Measurements from ENCODE around the gene CBX8. TPM values are rescaled to one million over a fixed set of nuclear protein-coding genes. Genes with fewer than 3 reads are reported as not detected.
"Not testable (repeated sequence)": the region's sequence is repeated elsewhere in the genome, so short reads cannot be mapped to it uniquely, and the experiment has no call there.

Gene CBX8
- total RNA-seq, 1 experiment from 2014 or later, result 36.6 TPM

DNA sequence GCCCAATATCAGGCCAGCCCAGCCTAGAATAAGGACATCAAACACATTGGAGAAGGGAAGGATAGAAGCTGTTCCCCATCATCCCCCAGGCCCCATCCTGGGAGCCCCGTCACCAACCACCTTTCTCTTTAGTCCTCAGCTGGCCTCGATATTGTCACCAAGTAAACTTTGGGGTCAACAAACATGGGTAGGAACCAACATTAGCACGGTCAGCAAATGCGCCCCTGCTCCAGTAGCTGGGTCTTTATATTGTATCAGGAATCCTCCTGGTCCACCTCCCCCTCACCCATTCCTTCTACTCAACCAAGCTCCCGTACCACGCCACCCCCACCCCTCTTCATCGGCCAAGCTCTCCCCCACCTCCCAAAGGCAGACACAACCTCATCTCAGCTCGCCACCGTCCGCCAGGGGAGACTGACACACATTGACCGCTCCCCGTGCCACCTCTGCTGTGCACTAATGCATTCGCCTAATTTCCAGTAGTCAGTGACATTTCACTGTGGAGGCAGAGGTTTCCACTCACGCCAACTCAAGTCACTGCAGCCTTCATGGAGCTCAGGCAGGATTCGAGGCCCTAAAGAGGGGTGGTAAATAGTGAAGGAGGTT lies 39.6 kb downstream of the CBX8 start:
- no TSS peak for BruUV-seq (replicated peaks)
- intact Hi-C loops (cut with micrococcal nuclease; ENCODE audit: unreplicated experiment), result no loop called here
- CTCF ChIA-PET, result no interaction called here
- Histone ChIP-seq H3K9me3 (no peaks in the 10 kb centered on the region), H3K4me3 (ENCODE audit: low read depth, low read length) (no peak overlapping the region), H3K4me1 (no peaks in the 10 kb centered on the region), H3K27me3 (replicated peaks; ENCODE audit: control insufficient read depth, insufficient read depth, low read length) (no peaks in the 10 kb centered on the region), H3K36me3 (ENCODE audit: control insufficient read depth, insufficient read depth, low read length) (no peaks in the 10 kb centered on the region)
- Mint-ChIP-seq H3K27me3 (ENCODE audit: insufficient read depth, unreplicated experiment) (no peaks in the 10 kb centered on the region), H3K27ac (ENCODE audit: unreplicated experiment) (no peak overlapping the region), H3K9me3 (ENCODE audit: unreplicated experiment) (no peaks in the 10 kb centered on the region), H3K4me3 (ENCODE audit: unreplicated experiment) (no peak overlapping the region), H3K36me3 (ENCODE audit: insufficient read depth, unreplicated experiment) (no peaks in the 10 kb centered on the region), H3K4me1 (ENCODE audit: low read depth, unreplicated experiment) (no peaks in the 10 kb centered on the region)
- TF ChIP-seq, protein P1, sequence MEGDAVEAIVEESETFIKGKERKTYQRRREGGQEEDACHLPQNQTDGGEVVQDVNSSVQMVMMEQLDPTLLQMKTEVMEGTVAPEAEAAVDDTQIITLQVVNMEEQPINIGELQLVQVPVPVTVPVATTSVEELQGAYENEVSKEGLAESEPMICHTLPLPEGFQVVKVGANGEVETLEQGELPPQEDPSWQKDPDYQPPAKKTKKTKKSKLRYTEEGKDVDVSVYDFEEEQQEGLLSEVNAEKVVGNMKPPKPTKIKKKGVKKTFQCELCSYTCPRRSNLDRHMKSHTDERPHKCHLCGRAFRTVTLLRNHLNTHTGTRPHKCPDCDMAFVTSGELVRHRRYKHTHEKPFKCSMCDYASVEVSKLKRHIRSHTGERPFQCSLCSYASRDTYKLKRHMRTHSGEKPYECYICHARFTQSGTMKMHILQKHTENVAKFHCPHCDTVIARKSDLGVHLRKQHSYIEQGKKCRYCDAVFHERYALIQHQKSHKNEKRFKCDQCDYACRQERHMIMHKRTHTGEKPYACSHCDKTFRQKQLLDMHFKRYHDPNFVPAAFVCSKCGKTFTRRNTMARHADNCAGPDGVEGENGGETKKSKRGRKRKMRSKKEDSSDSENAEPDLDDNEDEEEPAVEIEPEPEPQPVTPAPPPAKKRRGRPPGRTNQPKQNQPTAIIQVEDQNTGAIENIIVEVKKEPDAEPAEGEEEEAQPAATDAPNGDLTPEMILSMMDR (IDR thresholded peaks at IDR 0.05; ENCODE audit: insufficient read depth in 1 of 2, low read depth in 1 of 2, low read length in 1 of 2, severe bottlenecking in 1 of 2, unreplicated experiment in 1 of 2), result no peak
- no peak for DNase-seq
- POLR2A ChIA-PET, result interaction anchor here (0.5 to 0.7 kb wide), 2 partner anchors 83 to 88 kb away, joined by 3 to 5 read pairs; no protein-coding TSS in a partner anchor

DNA sequence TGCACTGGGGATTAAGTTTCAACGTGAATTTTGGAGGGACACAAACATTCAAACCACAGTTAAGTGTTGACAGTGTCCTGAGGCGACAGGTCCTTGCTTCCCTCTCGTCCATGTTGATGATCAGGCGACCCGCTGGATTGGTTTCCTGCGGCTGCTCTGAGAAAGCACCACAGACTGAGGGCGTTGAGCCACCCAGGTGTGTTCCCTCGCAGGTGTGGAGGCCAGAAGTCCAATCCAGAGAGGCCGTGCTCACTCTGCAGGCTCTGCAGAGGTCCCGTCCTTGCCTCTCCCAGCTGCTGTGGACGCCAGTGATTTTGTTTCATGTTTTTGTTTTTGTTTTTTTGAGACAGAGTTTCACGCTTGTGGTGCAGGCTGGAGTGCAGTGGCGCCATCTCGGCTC lies 41.3 kb downstream of the CBX8 start:
- no peaks in the 10 kb centered on the region for H3K27me3 ChIP-seq (replicated peaks; ENCODE audit: control insufficient read depth, insufficient read depth, low read length)
- no peaks in the 10 kb centered on the region for H3K4me1 ChIP-seq
- H3K9me3 Mint-ChIP-seq (ENCODE audit: unreplicated experiment), result no peaks in the 10 kb centered on the region
- H3K9me3 ChIP-seq, result no peaks in the 10 kb centered on the region
- H3K36me3 ChIP-seq (ENCODE audit: control insufficient read depth, insufficient read depth, low read length), result no peaks in the 10 kb centered on the region
- ChIA-PET CTCF (no interaction called here), POLR2A (no interaction called here)
- H3K27ac Mint-ChIP-seq (ENCODE audit: unreplicated experiment), result no peak overlapping the region
- H3K4me1 Mint-ChIP-seq (ENCODE audit: low read depth, unreplicated experiment), result no peaks in the 10 kb centered on the region
- H3K27me3 Mint-ChIP-seq (ENCODE audit: insufficient read depth, unreplicated experiment), result no peaks in the 10 kb centered on the region
- DNase-seq, result no peak
- BruUV-seq (replicated peaks), result no TSS peak
- H3K36me3 Mint-ChIP-seq (ENCODE audit: insufficient read depth, unreplicated experiment), result no peaks in the 10 kb centered on the region
- H3K4me3 Mint-ChIP-seq (ENCODE audit: unreplicated experiment), result no peak overlapping the region
- no peak overlapping the region for H3K4me3 ChIP-seq (ENCODE audit: low read depth, low read length)
- intact Hi-C loops (cut with micrococcal nuclease; ENCODE audit: unreplicated experiment), result no loop called here
- TF ChIP-seq, protein P1 (IDR thresholded peaks at IDR 0.05; ENCODE audit: insufficient read depth in 1 of 2, low read depth in 1 of 2, low read length in 1 of 2, severe bottlenecking in 1 of 2, unreplicated experiment in 1 of 2), result no peak

DNA sequence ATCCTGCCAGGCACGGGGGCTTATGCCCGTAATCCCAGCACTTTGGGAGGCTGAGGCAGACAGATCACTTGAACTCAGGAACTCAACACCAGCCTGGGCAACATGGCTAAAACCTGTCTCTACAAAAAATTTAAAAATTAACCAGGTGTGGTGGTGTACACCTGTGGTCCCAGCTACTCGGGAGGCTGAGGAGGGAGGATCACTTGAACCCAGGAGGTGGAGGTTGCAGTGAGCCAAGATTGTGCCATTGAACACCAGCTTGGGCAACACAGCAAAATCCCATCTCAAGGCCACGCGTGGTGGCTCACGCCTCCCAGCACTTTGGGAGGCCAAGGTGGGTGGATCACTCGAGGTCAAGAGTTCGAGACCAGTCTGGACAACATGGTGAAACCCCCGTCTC lies 42.0 kb downstream of the CBX8 start:
- H3K4me3 Mint-ChIP-seq (ENCODE audit: unreplicated experiment); H3K27ac Mint-ChIP-seq (ENCODE audit: unreplicated experiment); H3K9me3 Mint-ChIP-seq (ENCODE audit: unreplicated experiment); H3K36me3 ChIP-seq (ENCODE audit: control insufficient read depth, insufficient read depth, low read length); H3K27me3 ChIP-seq (replicated peaks; ENCODE audit: control insufficient read depth, insufficient read depth, low read length); POLR2A ChIA-PET; DNase-seq; H3K4me3 ChIP-seq (ENCODE audit: low read depth, low read length); intact Hi-C loops (cut with micrococcal nuclease; ENCODE audit: unreplicated experiment); BruUV-seq (replicated peaks); H3K36me3 Mint-ChIP-seq (ENCODE audit: insufficient read depth, unreplicated experiment); H3K4me1 Mint-ChIP-seq (ENCODE audit: low read depth, unreplicated experiment); H3K9me3 ChIP-seq; H3K4me1 ChIP-seq; H3K27me3 Mint-ChIP-seq (ENCODE audit: insufficient read depth, unreplicated experiment): not testable (repeated sequence)
- CTCF ChIA-PET, result interaction anchor here (0.8 kb wide), 1 partner anchor 13 kb away, joined by 3 read pairs; no protein-coding TSS in a partner anchor

Measured in Caco-2 (cell line).